Stimulated activated naive CD8-positive, alpha-beta T cell treated with anti-CD3 and anti-CD28 coated beads, Interleukin-15, amount 100 ng/mL, for 72 hours (primary cell): ENCODE data around the gene RAP1GDS1.

Experiments used
- ATAC-seq: fragments of 150-1000 bp; cut with Tn5 transposase; 2 replicates; pipeline ENCODE4 v1.10.0; 2021; ENCODE audit warnings: mild to moderate bottlenecking, moderate library complexity
- DNase-seq, 2 donors: peaks; one replicate each; pipeline ENCODE4 v3.0.0; 2021 to 2022
- H3K27ac Mint-ChIP-seq, 2 donors: one replicate each; pipeline ENCODE4 v1.8.0; 2022; ENCODE audit warnings: mild to moderate bottlenecking in 2 of 2, mixed read lengths in 2 of 2, moderate library complexity in 2 of 2
- H3K27me3 Mint-ChIP-seq: one replicate; pipeline ENCODE4 v1.8.0; 2022; ENCODE audit warnings: mixed read lengths
- H3K4me1 Mint-ChIP-seq: one replicate; pipeline ENCODE4 v1.8.0; 2022; ENCODE audit warnings: mild to moderate bottlenecking, mixed read lengths
- H3K4me3 Mint-ChIP-seq, 2 donors: one replicate each; pipeline ENCODE4 v1.8.0; 2022; ENCODE audit warnings: mild to moderate bottlenecking in 2 of 2, mixed read lengths in 2 of 2, moderate library complexity in 1 of 2
- H3K9me3 Mint-ChIP-seq, 2 donors: one replicate each; pipeline ENCODE4 v1.8.0; 2022; ENCODE audit warnings: mixed read lengths in 2 of 2

The RAP1GDS1 gene, protein sequence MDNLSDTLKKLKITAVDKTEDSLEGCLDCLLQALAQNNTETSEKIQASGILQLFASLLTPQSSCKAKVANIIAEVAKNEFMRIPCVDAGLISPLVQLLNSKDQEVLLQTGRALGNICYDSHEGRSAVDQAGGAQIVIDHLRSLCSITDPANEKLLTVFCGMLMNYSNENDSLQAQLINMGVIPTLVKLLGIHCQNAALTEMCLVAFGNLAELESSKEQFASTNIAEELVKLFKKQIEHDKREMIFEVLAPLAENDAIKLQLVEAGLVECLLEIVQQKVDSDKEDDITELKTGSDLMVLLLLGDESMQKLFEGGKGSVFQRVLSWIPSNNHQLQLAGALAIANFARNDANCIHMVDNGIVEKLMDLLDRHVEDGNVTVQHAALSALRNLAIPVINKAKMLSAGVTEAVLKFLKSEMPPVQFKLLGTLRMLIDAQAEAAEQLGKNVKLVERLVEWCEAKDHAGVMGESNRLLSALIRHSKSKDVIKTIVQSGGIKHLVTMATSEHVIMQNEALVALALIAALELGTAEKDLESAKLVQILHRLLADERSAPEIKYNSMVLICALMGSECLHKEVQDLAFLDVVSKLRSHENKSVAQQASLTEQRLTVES

DNA sequence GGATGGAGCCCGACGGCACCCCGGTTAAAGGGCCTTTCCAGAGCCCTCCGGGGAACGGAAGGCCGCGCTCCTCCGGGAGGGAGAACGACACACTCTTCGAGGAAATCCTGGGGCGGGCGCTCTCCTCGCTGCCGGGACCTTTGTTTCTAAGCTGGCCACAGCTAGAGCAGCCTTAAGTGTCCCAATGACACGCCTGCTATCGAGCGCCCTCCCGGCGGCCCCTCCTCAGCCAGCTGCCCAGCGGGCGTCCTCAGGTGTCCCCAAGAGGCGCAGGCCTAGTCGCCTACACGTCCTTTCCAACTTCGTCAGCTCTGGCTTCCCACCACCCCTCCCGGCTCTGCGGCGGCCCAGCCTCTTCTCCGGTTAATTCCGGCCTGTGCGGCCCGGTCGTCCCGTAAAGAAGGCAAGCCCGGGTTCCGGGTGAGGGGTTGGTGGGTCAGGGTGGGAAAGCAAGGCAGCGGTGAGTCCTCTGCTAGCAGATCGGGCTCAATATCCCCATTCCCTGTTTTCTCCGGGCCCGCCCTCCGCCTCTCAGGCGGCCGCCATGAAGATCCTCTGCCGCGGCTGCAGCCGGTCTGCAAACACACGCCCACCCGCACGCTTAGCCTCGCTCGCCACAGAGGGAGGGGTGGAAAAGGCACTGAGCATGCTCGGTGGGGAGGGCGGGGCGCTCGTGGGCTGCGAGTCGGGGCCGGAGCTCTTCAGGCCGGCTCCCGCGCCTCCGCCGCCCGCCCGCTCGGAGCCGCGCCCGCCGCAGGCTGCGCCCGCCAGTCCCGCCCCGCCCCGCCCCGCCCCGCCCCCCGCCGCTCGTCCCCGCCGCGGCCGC, at the start of gene RAP1GDS1:
Gene RAP1GDS1 (plus strand): TSS at position 806 of the 826 bp plus-strand sequence. CDS start 182 bp downstream, outside the sequence.
- Mint-ChIP-seq H3K9me3 (no peaks in the 10 kb centered on the region), H3K27ac (peak within 1 kb of the TSS; percentile 97 to 98), H3K4me1 (peaks cover 47% of the 10 kb centered on the region), H3K4me3 (peak within 1 kb of the TSS; percentile 97 to 98), H3K27me3 (no peaks in the 10 kb centered on the region)
- ATAC-seq (peak; percentile 92), DNase-seq (peak; percentile 88 to 91)

DNA sequence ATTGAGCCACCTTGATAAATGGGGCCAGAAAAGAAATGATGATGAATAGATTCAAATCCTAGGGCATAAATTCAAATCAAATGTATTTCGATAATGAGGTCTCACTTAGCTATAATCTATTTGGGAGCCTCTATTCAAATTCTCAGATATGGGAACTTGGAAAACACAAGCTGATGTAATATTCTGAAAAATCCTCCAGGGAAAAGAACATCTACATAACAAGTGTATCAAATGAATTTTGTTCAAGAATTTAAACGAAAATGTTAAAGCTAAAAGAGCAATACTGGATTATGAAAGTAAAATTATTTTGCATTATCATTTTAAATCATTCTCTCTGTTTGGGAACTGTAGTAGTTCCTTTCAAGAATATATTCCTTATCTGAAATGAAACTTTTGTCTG, 38.9 kb upstream of the RAP1GDS1 start:
- ATAC-seq (no peak), DNase-seq (no peak)
- H3K9me3 Mint-ChIP-seq: no peaks in the 10 kb centered on the region
- peaks cover 3% of the 10 kb centered on the region for H3K27me3 Mint-ChIP-seq
- no peak overlapping the region for H3K27ac Mint-ChIP-seq
- no peak overlapping the region for H3K4me3 Mint-ChIP-seq
- no peaks in the 10 kb centered on the region for H3K4me1 Mint-ChIP-seq

DNA sequence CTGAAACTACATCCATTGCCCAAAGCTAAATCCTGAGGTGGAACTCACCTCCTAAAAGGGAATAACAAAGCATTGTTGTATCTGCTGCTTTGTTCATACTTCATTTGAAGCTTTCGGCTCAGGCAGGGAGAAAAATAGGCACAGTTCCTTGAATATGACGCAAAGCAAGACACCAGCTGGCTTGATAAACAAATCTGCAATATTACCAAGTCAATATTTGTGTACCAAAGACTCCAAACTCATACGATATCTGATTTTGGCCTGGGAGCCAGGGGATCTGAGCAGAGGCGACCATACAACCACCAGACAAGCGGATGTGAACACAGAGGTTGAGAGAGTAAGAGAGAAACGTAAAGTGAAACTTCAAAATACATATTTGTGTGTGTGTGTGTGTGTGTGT, 34.8 kb upstream of the RAP1GDS1 start:
- H3K27me3 Mint-ChIP-seq: no peaks in the 10 kb centered on the region
- no peak overlapping the region for H3K4me3 Mint-ChIP-seq
- H3K9me3 Mint-ChIP-seq: no peaks in the 10 kb centered on the region
- no peaks in the 10 kb centered on the region for H3K4me1 Mint-ChIP-seq
- H3K27ac Mint-ChIP-seq: no peak overlapping the region
- DNase-seq (no peak), ATAC-seq (no peak)

GRCh38 chr4:98230961-98231360, 30.2 kb upstream of the RAP1GDS1 start:
- Mint-ChIP-seq H3K4me3 (no peak overlapping the region), H3K9me3 (no peaks in the 10 kb centered on the region), H3K27me3 (no peaks in the 10 kb centered on the region)

DNA sequence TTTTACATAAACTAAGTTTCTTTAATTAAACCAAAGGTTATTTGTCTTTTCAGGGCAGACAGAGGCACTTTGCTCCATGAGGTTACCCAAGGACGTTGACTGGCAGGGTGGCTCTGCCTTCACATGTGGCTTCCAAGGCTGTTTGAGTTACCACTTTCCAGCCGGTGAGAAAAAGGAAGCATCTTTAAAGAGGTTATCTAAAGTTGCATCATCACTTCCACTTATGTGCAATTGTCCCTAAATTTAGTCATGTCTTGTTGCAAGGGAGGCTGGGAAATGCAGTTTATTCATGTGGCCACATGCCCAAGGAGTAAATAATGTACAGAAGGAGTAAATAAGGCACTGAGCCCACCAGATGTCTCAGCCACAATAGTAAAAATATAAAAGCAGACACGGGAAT, 29.0 kb upstream of the RAP1GDS1 start:
- ATAC-seq (peak; percentile 28), DNase-seq (no peak)
- H3K27me3 Mint-ChIP-seq: no peaks in the 10 kb centered on the region
- H3K4me3 Mint-ChIP-seq: no peak overlapping the region
- H3K27ac Mint-ChIP-seq: no peak overlapping the region
- no peaks in the 10 kb centered on the region for H3K4me1 Mint-ChIP-seq
- no peaks in the 10 kb centered on the region for H3K9me3 Mint-ChIP-seq

More at GRCh38 chr4:98230961-98231360, 30.2 kb upstream of the RAP1GDS1 start:
- no peak for ATAC-seq
- Mint-ChIP-seq H3K27ac (peak overlapping the region in 1 of 2 donors; percentile 33), H3K4me1 (no peaks in the 10 kb centered on the region)
- no peak for DNase-seq

GRCh38 chr4:98237204-98237603, 24.0 kb upstream of the RAP1GDS1 start:
- Mint-ChIP-seq H3K4me1 (no peaks in the 10 kb centered on the region), H3K9me3 (no peaks in the 10 kb centered on the region), H3K27me3 (peaks cover 28% of the 10 kb centered on the region), H3K27ac (no peak overlapping the region), H3K4me3 (no peak overlapping the region)
- DNase-seq (no peak), ATAC-seq (no peak)

DNA sequence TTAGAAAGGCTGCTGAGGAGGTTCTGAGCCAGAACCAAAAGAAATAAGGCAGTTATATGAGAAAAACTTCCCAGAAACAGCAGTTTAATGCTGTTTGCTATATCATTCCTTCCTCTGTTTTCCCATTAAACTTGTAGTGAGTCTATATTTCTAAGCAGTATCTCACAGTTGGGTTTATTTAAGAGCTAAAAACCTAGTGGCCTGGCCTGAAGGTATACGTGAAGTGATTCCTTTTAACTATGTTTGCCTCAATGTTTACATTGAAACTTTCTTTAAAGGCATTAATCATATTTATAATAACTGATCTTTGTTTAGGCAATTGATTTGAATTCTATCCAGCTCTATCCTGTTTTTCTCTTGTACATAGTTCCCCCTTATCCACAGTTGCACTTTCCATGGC, 19.1 kb upstream of the RAP1GDS1 start:
- Mint-ChIP-seq H3K4me1 (no peaks in the 10 kb centered on the region), H3K27ac (no peak overlapping the region), H3K9me3 (no peaks in the 10 kb centered on the region), H3K4me3 (no peak overlapping the region), H3K27me3 (peaks cover 50% of the 10 kb centered on the region)
- no peak for DNase-seq
- ATAC-seq: no peak

DNA sequence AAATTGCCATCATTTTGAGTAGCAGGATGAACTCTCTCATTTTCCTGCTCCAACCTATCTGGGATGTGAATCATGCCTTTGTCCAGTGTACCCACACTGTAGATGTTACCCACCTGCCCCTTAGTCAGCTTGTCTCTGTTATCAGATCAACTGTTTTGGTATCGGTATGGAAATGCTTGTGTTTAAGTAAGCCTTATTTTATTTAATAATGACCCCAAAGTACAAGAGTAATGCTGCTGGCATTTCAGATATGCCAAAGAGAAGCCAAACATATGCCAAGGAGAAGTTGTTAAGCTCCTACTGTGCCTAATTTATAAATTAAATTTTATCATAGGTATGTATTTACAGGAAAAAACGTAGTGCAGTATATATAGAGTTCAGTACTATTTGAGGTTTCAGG, 18.6 kb upstream of the RAP1GDS1 start:
- no peak for DNase-seq
- Mint-ChIP-seq H3K4me3 (no peak overlapping the region), H3K4me1 (no peaks in the 10 kb centered on the region), H3K9me3 (no peaks in the 10 kb centered on the region), H3K27ac (no peak overlapping the region), H3K27me3 (peaks cover 48% of the 10 kb centered on the region)
- ATAC-seq: no peak

DNA sequence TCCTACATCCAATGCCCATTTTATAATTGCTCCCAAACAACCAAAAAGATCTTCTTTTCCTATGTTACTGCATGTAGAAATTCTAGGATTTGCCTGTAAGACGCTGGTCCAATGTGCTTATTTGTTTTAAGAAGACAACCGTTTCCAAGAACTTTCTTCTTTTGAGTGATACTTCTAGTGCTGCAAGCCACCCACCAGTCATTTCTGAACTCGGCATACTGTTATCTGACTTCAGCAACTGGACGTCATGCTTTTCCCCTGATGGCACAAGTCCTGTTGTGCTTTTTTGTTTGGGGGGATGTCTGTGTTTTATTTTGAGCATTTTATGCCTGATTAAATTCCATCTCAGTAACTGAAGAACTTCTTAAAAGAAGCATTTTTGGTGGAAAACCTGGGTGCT, 16.0 kb upstream of the RAP1GDS1 start:
- no peak for ATAC-seq
- peaks cover 20% of the 10 kb centered on the region for H3K4me1 Mint-ChIP-seq
- H3K4me3 Mint-ChIP-seq: no peak overlapping the region
- peaks cover 5 to 6% of the 10 kb centered on the region in 2 donors for H3K9me3 Mint-ChIP-seq
- no peak overlapping the region for H3K27ac Mint-ChIP-seq
- DNase-seq: no peak
- H3K27me3 Mint-ChIP-seq: peaks cover 38% of the 10 kb centered on the region

DNA sequence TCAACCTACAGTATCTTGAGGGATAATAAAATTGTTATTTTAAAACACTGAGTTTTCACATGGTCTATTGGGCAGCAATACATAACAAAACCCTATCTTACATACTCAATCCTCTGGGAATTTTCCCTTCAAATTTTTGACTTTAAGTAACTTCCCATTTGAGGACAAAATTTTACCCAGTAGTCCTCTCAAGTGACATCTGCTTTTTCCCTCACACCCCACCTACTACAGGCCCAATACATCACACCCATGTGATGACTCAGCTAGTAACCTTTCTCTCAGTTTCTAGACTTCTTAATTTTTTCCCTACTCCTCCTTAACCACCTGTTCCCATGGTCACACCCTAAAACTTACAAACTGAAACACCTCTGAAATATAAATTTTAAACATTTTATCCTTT, 12.2 kb upstream of the RAP1GDS1 start:
- no peak for DNase-seq
- peak; percentile 81 for ATAC-seq

GRCh38 chr4:98249831-98250230, 11.4 kb upstream of the RAP1GDS1 start:
- no peak overlapping the region for H3K4me3 Mint-ChIP-seq

More for the DNA sequence above, 12.2 kb upstream of the RAP1GDS1 start:
- Mint-ChIP-seq H3K9me3 (peaks cover 5 to 14% of the 10 kb centered on the region in 2 donors), H3K27ac (peak overlapping the region in 1 of 2 donors; percentile 10), H3K27me3 (peaks cover 14% of the 10 kb centered on the region), H3K4me1 (peaks cover 21% of the 10 kb centered on the region), H3K4me3 (no peak overlapping the region)

GRCh38 chr4:98253499-98253898, 7.7 kb upstream of the RAP1GDS1 start:
- DNase-seq (no peak), ATAC-seq (no peak)
- H3K27me3 Mint-ChIP-seq: no peaks in the 10 kb centered on the region
- H3K4me1 Mint-ChIP-seq: peaks cover 19% of the 10 kb centered on the region
- H3K9me3 Mint-ChIP-seq: peaks cover 1 to 9% of the 10 kb centered on the region in 2 donors
- H3K4me3 Mint-ChIP-seq: no peak overlapping the region
- H3K27ac Mint-ChIP-seq: no peak overlapping the region

More at GRCh38 chr4:98249831-98250230, 11.4 kb upstream of the RAP1GDS1 start:
- Mint-ChIP-seq H3K27me3 (peaks cover 5% of the 10 kb centered on the region), H3K27ac (peak overlapping the region in 1 of 2 donors; percentile 63), H3K4me1 (peaks cover 21% of the 10 kb centered on the region), H3K9me3 (peaks cover 5 to 14% of the 10 kb centered on the region in 2 donors)
- DNase-seq (no peak), ATAC-seq (no peak)

GRCh38 chr4:98260047-98260578, 1.1 kb upstream of the RAP1GDS1 start:
- peak overlapping the region; percentile 94 to 97 for H3K4me3 Mint-ChIP-seq
- H3K9me3 Mint-ChIP-seq: no peaks in the 10 kb centered on the region
- peaks cover 40% of the 10 kb centered on the region for H3K4me1 Mint-ChIP-seq
- peak overlapping the region; percentile 97 to 98 for H3K27ac Mint-ChIP-seq
- H3K27me3 Mint-ChIP-seq: no peaks in the 10 kb centered on the region
- DNase-seq (peak; percentile 44 to 49), ATAC-seq (peak; percentile 22)

DNA sequence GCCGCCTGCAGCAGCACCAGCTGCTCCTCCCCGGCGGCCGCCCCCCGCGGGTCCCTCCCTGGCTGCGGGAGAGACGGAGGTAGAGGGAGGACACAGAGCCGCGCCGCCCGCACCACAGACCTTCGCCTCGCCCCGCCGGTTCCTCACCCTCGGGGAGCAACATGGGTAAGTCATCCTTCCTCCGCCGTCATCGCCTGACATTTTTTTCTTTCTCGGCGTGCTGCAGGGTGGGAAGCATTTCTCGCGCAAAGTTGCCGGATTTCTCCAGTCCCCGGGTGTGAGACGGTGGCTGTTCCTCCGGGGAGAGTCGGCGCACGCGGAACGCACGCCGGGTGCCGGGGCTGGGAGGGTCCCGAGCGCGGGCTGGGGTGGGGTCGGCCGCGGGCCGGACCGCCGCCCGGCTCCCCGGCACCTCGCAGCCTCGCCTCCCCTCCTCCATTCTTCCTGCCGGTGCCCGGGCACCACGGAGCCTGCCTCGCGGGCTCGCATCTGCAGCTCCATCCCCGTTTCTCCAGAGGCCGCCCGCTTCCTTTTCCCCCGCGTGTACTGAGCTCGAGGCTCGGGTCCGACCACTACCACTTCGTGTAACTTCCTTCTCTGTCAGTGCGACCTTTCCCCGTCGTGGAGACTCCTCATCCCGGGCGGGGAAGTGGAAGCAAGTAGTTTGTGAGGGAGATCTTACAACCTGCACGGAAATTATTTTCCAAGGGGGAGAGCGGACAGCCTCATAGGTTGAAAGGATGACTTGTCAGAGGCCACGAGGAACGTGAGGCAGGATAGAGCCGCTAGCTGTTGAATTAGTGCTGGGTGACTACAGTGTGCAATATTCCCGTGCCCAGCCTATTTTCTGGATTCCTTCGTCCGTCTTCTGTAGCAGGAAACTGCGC, 464 bp downstream of the RAP1GDS1 start:
- no peaks in the 10 kb centered on the region for H3K27me3 Mint-ChIP-seq
- peak; percentile 72 for ATAC-seq
- H3K4me1 Mint-ChIP-seq: peaks cover 48% of the 10 kb centered on the region
- peak overlapping the region; percentile 97 to 98 for H3K4me3 Mint-ChIP-seq
- DNase-seq: peak; percentile 69 to 76
- peak overlapping the region; percentile 96 to 97 for H3K27ac Mint-ChIP-seq
- H3K9me3 Mint-ChIP-seq: no peaks in the 10 kb centered on the region
